Stimulated activated naive CD8-positive, alpha-beta T cell treated with anti-CD3 and anti-CD28 coated beads, Interleukin-15, amount 100 ng/mL, for 72 hours (primary cell): Measurements from ENCODE around the gene TCF12.

Experiments used
- ATAC-seq: fragments of 150-1000 bp; cut with Tn5 transposase; 2 replicates; pipeline ENCODE4 v1.10.0; 2021; ENCODE audit warnings: mild to moderate bottlenecking, moderate library complexity
- DNase-seq, 2 donors: peaks; one replicate each; pipeline ENCODE4 v3.0.0; 2021 to 2022
- H3K27ac Mint-ChIP-seq, 2 donors: one replicate each; pipeline ENCODE4 v1.8.0; 2022; ENCODE audit warnings: mild to moderate bottlenecking in 2 of 2, mixed read lengths in 2 of 2, moderate library complexity in 2 of 2
- H3K27me3 Mint-ChIP-seq: one replicate; pipeline ENCODE4 v1.8.0; 2022; ENCODE audit warnings: mixed read lengths
- H3K4me1 Mint-ChIP-seq: one replicate; pipeline ENCODE4 v1.8.0; 2022; ENCODE audit warnings: mild to moderate bottlenecking, mixed read lengths
- H3K4me3 Mint-ChIP-seq, 2 donors: one replicate each; pipeline ENCODE4 v1.8.0; 2022; ENCODE audit warnings: mild to moderate bottlenecking in 2 of 2, mixed read lengths in 2 of 2, moderate library complexity in 1 of 2
- H3K9me3 Mint-ChIP-seq, 2 donors: one replicate each; pipeline ENCODE4 v1.8.0; 2022; ENCODE audit warnings: mixed read lengths in 2 of 2

The TCF12 gene

DNA sequence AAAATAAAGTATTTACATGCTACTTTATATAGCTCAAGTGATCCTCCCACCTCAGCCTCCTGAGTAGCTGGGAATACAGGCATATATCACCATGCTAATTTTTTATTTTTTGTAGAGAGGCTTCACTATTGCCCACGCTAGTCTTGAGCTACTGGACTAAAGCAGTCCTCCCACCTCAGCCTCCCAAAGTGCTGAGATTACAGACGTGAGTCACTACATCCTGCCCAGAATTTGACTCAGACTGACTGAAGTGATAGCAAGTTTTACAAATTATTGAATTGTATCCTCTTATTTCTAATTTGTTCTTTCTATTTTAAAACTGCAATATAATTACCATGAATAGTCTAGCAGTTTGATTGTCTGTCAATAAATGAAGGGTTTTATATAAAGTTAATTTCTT lies 247.5 kb downstream of the TCF12 start:
- no peak for DNase-seq
- H3K4me3 Mint-ChIP-seq = no peak overlapping the region
- peaks cover 6% of the 10 kb centered on the region for H3K4me1 Mint-ChIP-seq
- H3K27me3 Mint-ChIP-seq = no peaks in the 10 kb centered on the region
- H3K9me3 Mint-ChIP-seq = no peaks in the 10 kb centered on the region
- ATAC-seq = no peak
- H3K27ac Mint-ChIP-seq = no peak overlapping the region

DNA sequence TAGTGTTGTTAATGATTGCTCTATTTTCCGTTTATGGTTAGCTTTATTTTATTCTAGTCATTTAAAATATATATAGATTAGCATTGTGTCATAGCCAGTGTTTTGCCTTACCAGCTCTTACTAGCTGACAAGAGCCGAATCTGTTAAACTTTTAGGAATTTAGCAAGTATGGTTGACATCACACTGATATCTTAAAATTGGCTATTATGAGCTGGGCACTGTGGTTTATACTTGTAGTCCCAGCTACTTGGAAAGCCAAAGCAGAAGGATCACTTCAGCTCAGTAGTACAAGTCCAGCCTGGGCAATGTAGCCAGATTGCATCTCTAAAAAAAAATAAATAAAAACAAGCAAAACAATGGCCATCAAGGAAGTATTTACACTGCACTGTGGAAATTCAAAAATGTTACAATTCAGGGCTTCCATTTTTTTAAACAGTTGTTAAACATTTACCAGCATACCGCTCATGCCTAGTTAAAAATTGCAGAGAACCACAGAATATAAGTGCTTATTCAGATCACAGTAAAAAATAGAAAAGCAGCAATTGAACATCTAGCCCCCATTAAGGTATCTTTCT lies 249.5 kb downstream of the TCF12 start:
- ATAC-seq (no peak), DNase-seq (no peak)
- no peaks in the 10 kb centered on the region for H3K27me3 Mint-ChIP-seq
- H3K9me3 Mint-ChIP-seq = no peaks in the 10 kb centered on the region
- peaks cover 6% of the 10 kb centered on the region for H3K4me1 Mint-ChIP-seq
- no peak overlapping the region for H3K4me3 Mint-ChIP-seq
- no peak overlapping the region for H3K27ac Mint-ChIP-seq

DNA sequence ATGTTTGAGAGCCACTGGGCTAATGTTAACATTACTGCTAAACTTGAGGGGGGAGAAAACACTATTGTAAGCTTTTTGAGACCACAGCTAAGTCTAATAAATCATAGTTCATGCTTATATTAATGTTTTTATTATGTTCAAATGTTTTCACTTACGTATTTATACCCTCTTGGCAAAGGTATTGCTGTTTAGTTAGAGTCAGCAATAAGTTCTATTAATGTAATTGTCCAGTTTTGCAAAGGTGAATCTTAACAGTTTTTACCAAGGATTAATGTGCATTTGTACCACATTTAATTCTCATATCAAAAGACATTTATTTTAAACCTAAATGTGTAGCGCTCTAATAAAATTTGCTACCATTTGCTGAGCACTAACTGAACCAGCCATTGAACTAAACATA lies 251.2 kb downstream of the TCF12 start:
- H3K27me3 Mint-ChIP-seq = no peaks in the 10 kb centered on the region
- H3K27ac Mint-ChIP-seq = no peak overlapping the region
- DNase-seq = no peak
- H3K9me3 Mint-ChIP-seq = no peaks in the 10 kb centered on the region
- no peak overlapping the region for H3K4me3 Mint-ChIP-seq
- ATAC-seq = no peak
- H3K4me1 Mint-ChIP-seq = peaks cover 6% of the 10 kb centered on the region

DNA sequence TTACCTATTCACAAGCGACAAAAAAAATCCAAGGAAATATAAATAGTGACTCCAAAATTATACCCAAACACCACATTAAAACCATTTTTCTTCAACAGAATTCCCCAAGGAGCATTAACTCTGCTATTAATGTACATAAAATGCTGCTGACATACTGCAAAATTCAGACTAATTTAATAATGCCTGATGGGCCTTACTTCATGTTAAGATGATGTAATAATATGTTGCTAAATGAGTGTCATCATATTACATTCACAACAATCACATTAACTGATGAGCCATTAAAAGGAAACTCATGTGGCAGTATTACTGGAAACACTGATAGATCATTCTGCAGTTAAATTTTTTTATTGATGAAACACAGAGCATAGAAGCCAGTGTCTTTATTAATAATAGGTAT lies 253.0 kb downstream of the TCF12 start:
- no peak for DNase-seq
- no peak overlapping the region for H3K27ac Mint-ChIP-seq
- no peak for ATAC-seq
- no peaks in the 10 kb centered on the region for H3K4me1 Mint-ChIP-seq
- H3K9me3 Mint-ChIP-seq = no peaks in the 10 kb centered on the region
- no peaks in the 10 kb centered on the region for H3K27me3 Mint-ChIP-seq
- H3K4me3 Mint-ChIP-seq = no peak overlapping the region

DNA sequence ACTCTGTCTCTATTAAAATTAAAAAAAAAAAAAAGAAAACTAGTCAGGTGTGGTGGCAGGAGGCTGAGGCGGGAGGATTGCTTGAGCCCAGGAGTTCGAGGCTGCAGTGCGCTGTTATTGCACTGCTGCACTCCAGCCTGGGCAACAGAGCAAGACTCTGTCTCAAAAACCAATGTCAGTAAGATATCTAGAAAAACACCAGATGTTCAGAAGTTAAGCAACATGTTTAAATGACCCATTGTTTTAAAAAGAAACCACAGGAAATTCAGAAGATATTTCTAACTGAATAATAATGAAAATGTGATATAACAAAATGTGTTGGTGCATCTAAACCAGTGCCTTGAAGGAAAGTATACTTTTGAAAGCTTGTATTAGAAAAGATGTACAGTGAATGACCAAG lies 254.5 kb downstream of the TCF12 start:
- no peak for DNase-seq
- H3K9me3 Mint-ChIP-seq = no peaks in the 10 kb centered on the region
- H3K4me1 Mint-ChIP-seq = no peaks in the 10 kb centered on the region
- no peaks in the 10 kb centered on the region for H3K27me3 Mint-ChIP-seq
- ATAC-seq = no peak
- peak overlapping the region in 1 of 2 donors; percentile 58 for H3K27ac Mint-ChIP-seq
- no peak overlapping the region for H3K4me3 Mint-ChIP-seq

DNA sequence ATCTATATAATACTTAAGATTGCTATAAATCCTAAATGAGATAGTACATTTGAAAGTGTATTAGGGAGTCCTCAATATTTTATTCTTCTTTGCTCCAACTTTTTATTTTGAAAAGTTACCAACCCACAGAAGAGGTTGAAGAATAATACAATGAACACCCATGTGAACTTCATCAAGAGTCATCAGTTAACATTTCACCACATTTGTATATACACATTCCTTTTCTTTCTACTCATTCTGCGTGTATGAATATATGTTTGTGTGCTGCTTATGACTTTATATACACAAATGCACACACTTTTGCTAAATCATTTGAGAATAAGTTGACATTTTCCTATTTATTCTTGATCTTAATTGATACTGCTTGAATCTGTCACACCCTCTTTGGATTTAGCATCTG lies 264.6 kb downstream of the TCF12 start:
- peaks cover 4 to 14% of the 10 kb centered on the region in 2 donors for H3K9me3 Mint-ChIP-seq
- ATAC-seq (no peak), DNase-seq (no peak)
- H3K4me3 Mint-ChIP-seq = no peak overlapping the region
- H3K27ac Mint-ChIP-seq = no peak overlapping the region
- no peaks in the 10 kb centered on the region for H3K27me3 Mint-ChIP-seq
- no peaks in the 10 kb centered on the region for H3K4me1 Mint-ChIP-seq

DNA sequence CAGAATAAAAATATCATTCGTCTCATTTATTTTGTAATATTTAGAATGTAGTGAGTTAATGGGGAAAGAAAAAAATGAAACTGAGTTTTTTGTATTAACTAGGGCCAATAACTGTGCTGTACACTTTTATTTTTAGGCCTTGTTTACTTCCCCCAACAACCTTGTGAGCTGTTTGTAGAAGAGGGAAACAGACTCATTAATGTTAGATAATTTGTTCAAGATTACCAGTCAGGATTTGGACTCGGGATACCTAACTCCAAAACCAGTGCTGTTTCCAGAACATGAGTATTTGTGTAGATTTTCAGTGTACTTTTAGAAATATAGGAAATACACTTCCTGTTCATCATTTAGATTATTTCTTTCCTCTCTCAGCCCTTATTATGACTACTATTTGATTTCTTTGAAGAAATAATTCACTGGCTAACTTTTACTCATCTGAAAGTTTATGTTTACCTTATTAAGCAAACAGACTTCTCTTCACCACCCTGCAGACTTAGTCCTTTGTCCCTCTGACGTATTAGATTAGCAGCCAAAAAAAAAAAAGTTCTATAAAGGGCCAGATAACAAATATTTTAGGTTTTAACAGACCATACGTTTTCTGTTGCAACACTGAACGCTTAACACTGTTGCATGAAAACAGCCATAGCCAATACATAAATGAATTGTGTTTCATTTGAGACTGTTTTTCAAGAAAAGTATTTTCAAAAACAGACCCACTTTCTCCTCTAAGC lies 265.3 kb downstream of the TCF12 start:
- H3K27me3 Mint-ChIP-seq = no peaks in the 10 kb centered on the region
- ATAC-seq = no peak
- H3K9me3 Mint-ChIP-seq = peaks cover 4 to 14% of the 10 kb centered on the region in 2 donors
- H3K4me3 Mint-ChIP-seq = no peak overlapping the region
- no peak overlapping the region for H3K27ac Mint-ChIP-seq
- H3K4me1 Mint-ChIP-seq = no peaks in the 10 kb centered on the region
- no peak for DNase-seq

DNA sequence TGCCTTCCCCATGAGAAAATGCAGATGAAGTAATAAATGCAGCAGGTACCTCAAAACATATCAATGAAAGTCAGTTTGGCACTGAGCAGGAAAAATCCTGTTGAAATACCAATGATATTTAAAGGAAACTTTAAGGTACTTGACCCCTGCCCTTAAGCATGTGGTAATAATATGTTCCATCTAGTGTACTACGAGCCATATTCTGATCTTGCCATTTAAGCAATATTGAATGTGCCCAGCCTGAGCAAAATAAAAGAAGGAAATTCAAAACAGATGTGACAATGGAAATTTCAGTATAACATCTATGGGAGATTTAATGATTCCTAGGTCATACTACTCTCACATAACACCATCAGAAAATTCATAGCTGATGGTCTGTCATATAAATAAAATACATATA lies 266.1 kb downstream of the TCF12 start:
- H3K27ac Mint-ChIP-seq = no peak overlapping the region

DNA sequence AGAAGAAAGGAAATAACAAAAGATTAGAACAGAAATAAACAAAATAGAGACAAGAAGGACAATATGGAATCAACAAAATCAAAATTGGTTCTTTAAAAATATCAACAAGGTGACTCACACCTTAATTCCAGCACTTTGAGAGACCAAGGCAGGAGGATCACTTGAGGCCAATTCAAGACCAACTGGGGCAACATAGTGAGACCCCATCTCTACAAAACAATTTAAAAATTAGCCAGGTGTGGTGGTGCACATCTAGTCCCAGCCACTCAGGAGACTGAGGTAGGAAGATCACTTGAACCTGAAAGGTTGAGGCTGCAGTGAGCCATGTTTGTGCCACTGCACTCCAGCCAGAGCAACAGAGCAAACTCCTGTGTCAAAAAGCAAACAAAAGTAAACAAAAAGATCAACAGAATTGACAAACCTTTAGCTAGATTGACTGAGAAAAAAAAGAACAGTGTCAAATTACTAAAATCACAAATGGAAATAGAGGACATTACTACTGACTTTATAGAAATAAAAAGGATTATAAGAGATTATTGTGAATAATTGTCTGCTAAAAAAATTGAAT lies 267.1 kb downstream of the TCF12 start:
- Mint-ChIP-seq H3K9me3 (peaks cover 4 to 14% of the 10 kb centered on the region in 2 donors), H3K4me1 (peaks cover 7% of the 10 kb centered on the region), H3K27me3 (no peaks in the 10 kb centered on the region), H3K4me3 (no peak overlapping the region), H3K27ac (no peak overlapping the region)
- DNase-seq (no peak), ATAC-seq (no peak)

More for the DNA sequence above, 266.1 kb downstream of the TCF12 start:
- no peaks in the 10 kb centered on the region for H3K4me1 Mint-ChIP-seq
- no peak for ATAC-seq
- no peaks in the 10 kb centered on the region for H3K27me3 Mint-ChIP-seq
- no peak overlapping the region for H3K4me3 Mint-ChIP-seq
- DNase-seq = no peak
- H3K9me3 Mint-ChIP-seq = peaks cover 4 to 14% of the 10 kb centered on the region in 2 donors

DNA sequence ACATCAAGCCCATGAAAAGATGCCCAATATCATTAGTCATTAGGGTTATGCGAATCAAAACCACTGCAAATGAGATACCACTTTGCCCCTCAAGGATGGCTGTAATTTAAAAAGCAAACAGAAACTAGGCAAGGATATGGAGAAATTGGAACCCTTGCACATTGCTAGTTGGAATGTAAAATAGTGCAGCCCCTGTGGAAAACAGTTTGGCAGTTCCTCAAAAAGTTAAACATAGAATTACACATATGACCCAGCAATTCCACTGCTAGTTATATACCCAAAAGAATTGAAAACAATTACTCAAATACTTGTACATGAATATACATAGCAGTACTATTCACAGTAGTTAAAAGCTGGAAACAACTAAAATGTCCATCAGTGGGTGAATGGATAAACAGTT lies 271.0 kb downstream of the TCF12 start:
- Mint-ChIP-seq H3K9me3 (peaks cover 4 to 14% of the 10 kb centered on the region in 2 donors), H3K27ac (no peak overlapping the region), H3K4me3 (no peak overlapping the region)

DNA sequence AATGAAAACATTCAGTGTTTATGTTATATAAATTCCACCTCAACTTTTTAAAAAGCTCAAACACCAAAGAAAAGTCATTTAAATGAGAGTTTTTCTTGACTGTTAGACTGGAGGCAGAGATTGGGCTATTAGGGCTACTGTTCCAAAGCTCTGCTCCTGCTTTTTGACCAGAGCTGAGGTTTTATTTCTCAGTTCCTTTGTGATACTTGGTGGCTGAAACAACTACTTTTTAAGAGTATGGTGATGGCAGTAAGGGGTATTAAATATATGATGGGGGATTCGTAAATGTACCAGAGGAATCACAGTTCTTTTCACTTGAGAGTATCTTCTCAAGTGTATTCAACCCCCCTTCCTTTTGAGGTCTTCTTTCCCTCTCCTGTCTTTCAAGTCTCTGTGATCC lies 271.8 kb downstream of the TCF12 start:
- ATAC-seq (no peak), DNase-seq (no peak)
- H3K27me3 Mint-ChIP-seq = no peaks in the 10 kb centered on the region
- H3K4me1 Mint-ChIP-seq = peaks cover 7% of the 10 kb centered on the region
- no peak overlapping the region for H3K4me3 Mint-ChIP-seq
- H3K27ac Mint-ChIP-seq = no peak overlapping the region
- H3K9me3 Mint-ChIP-seq = peaks cover 1 to 11% of the 10 kb centered on the region in 2 donors

More for the DNA sequence above, 271.0 kb downstream of the TCF12 start:
- Mint-ChIP-seq H3K27me3 (no peaks in the 10 kb centered on the region), H3K4me1 (peaks cover 7% of the 10 kb centered on the region)
- DNase-seq (no peak), ATAC-seq (no peak)

DNA sequence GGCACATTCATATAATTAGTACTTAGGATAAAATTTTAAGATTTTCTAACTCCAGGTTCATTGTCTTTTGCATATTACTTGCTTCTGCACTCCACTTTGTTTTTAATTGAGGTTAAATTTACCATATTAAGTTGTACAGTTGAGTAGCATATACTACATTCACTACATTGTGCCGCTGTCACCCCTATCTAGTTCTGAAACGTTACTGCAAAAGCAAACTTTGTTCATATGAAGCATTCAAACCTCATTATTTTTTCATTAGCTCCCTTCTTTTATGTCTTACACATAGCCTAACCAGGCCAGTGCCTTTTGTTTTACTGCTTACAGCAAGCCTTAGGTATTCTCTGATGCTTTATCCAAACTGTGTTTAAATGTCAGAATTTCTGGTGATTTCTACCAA lies 274.7 kb downstream of the TCF12 start:
- no peaks in the 10 kb centered on the region for H3K27me3 Mint-ChIP-seq
- peaks cover 7% of the 10 kb centered on the region for H3K4me1 Mint-ChIP-seq
- no peak overlapping the region for H3K27ac Mint-ChIP-seq
- no peak overlapping the region for H3K4me3 Mint-ChIP-seq
- ATAC-seq = no peak
- H3K9me3 Mint-ChIP-seq = no peaks in the 10 kb centered on the region
- DNase-seq = no peak

DNA sequence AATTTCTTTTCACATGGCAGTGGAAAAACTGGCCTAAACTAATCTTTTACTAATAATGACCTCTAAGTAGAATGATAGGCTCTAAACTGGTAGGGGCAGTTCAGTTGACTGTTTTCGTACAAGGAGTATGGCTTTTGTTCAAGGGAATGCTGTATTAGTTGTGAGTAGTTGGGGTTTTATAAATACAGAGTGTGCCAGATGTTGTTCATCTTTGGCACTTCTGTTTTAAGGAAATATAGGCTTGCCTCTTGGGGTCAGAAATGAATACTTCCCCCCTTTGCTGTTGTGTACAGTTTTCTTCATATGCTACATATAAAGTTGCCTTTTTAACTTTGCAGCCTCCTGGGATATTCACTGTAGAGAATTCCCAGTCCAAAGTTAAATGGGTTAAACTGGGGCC lies 276.9 kb downstream of the TCF12 start:
- ATAC-seq (no peak), DNase-seq (no peak)
- Mint-ChIP-seq H3K9me3 (no peaks in the 10 kb centered on the region), H3K27ac (no peak overlapping the region), H3K27me3 (no peaks in the 10 kb centered on the region), H3K4me3 (no peak overlapping the region), H3K4me1 (no peaks in the 10 kb centered on the region)

DNA sequence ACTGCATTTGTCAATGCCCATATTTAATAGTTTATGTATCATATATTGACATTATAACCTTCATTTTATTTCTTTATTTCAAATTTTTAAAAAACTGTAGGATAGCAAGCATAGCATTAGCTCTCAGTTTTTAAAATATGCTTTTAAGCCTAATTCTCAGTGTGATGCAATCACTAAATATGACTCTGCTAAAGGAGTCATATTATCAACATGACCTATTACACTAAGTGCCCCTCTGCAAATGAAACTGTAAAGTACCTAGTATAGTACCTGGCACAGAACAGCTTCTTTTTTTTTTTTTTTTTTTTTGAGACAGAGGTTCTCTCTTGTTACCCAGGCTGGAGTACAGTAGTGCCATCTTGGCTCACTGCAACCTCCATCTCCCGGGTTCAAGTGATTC lies 278.4 kb downstream of the TCF12 start:
- DNase-seq (no peak), ATAC-seq (no peak)
- H3K4me1 Mint-ChIP-seq = peaks cover 5% of the 10 kb centered on the region
- no peaks in the 10 kb centered on the region for H3K27me3 Mint-ChIP-seq
- H3K4me3 Mint-ChIP-seq = no peak overlapping the region
- no peaks in the 10 kb centered on the region for H3K9me3 Mint-ChIP-seq
- no peak overlapping the region for H3K27ac Mint-ChIP-seq

DNA sequence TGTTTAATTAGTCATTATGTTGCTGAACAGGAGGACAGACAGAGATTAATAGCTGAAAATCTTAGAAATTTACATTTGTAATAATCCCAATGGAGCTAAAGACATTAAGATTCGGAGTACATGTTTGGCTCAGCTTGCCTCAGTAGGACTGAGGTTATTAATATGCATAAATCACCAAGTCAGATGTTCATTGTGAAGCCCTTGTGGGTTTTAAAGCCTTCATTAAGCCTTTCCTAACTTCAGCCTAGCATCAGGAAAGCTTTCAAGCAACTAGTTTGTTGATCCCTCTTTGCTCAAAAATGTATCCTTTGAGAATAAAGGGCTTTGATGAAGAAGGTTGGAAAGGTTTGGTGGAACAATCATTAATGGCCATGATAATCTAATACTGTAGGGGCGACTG lies 279.7 kb downstream of the TCF12 start:
- Mint-ChIP-seq H3K9me3 (no peaks in the 10 kb centered on the region), H3K27me3 (no peaks in the 10 kb centered on the region), H3K4me1 (peaks cover 5% of the 10 kb centered on the region), H3K4me3 (no peak overlapping the region), H3K27ac (peak overlapping the region in 1 of 2 donors; percentile 37)
- ATAC-seq (no peak), DNase-seq (no peak)

DNA sequence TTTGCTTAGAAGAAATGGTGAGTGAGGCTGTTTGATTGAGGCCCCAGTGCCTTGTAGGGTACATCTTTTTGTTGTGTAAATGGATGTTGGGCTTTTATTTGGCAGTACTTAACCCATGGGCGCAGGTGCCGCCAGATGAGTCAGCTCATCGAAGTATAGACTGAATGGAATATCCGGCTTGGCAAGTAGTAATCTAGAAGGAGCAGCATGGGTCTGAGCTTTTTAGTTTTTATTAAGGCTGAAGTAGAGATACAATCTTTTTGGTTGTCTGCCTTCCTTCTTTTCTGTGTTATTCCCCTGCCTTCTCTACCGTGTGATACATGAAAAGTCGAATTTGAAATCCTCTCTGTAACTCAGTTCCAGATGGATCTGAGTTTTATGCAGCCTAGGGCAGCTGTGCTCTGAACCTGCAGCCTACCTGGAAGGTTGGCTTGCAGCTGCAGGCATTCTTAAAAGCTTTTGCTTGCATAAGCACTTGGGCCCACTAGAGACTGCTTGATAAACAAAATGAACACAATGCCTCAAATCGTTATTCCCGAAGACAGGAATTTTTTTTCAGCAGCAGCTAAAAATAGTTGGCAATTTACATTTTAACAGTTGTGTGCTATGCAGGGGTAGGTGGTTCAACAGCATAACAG lies 280.3 kb downstream of the TCF12 start:
- Mint-ChIP-seq H3K9me3 (no peaks in the 10 kb centered on the region), H3K4me1 (peaks cover 5% of the 10 kb centered on the region), H3K4me3 (no peak overlapping the region), H3K27ac (peak overlapping the region in 1 of 2 donors; percentile 37), H3K27me3 (no peaks in the 10 kb centered on the region)
- no peak for DNase-seq
- no peak for ATAC-seq
